Measurements from ENCODE around the gene TDRD1. TPM values are rescaled to one million over a fixed set of nuclear protein-coding genes. Genes with fewer than 3 reads are reported as not detected.

TDRD1 gene
- total RNA-seq, 1 experiment from 2014 or later = not detected

DNA sequence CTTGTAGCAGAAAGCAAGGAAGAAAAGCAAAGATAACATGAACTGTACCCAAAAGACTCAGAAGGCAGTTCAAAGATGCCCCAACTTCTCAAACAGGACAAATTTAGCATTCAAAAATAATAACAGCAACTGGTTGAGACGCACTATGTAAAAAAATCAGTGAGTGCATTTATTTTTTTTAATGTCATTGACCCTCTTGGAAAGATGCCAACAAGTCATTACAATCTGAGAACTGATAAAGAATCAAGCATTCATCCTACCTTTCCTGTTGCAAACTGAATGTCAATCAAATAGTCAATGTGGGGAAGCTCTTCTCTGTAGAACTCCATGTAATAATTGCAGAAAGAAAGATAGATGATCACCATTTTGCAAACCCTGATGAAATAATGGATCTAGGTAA lies 3.5 kb upstream of the TDRD1 start:
- DNase-seq (ENCODE audit: low read depth) = no peak

- no peak for DNase-seq (ENCODE audit: low read depth)
Observed at GRCh38 chr10:114176511-114176910, 2.6 kb upstream of the TDRD1 start.

DNA sequence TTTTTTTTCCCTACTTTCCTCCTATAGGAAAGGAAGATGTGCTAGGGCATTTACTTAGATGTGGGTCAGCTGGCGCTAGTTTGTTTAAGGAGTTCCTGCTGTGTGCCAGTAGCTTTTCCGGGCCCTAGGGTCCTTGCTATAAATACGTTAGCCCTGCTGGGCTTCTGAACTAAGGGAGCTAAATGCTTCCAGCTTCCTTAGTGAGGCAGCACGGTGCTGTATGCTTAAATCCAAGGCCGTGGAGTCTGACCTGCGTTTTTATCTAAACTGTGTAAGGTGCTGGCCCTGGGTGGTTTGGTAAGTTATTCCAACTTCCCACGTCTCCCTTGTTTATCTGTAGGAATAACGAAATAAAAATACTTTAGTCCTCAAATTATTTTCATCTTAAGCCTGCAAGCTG lies 594 bp downstream of the TDRD1 start:
- DNase-seq (ENCODE audit: low read depth) = no peak

GRCh38 chr10:114180937-114181336 lies 1.8 kb downstream of the TDRD1 start:
- DNase-seq (ENCODE audit: low read depth) = no peak

GRCh38 chr10:114181971-114182370 lies 2.8 kb downstream of the TDRD1 start:
- DNase-seq (ENCODE audit: low read depth) = no peak

DNA sequence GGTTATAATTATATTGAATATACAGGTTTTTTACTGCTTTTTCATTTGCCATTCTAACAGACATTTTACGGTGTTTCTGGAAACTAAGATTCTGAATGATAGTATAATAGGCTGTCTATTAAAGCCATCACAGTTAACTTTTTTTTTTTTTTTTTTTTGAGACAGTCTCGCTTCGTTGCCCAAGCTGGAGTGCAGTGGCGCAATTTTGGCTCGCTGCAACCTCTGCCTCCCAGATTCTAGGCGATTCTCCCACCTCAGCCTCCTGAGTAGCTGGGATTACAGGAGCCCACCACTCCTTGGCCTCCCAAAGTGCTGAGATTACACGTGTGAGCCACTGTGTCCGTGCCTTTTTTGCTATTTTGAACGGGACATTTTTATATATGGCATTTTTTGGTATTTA lies 4.4 kb downstream of the TDRD1 start:
- DNase-seq (ENCODE audit: low read depth) = no peak

DNA sequence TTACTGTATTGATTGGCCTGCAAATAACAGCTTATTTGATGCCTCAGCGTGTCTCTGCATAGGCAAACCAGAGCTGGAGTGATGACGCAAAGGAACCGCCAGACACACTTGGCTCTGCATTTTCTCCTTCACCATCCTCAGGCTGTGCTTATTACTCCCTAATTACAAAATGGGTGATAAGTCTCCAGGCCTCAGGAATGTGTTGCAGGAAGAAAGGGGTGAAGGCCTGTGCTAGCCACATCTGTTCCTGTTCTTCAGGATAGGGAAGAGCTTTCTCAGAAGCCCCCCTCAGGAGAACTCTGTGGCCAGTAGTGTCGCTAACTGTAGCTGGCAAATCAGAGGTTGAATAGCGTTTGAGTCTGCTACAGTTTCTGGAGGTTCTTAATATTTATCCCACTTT lies 5.1 kb downstream of the TDRD1 start:
- DNase-seq (ENCODE audit: low read depth) = no peak

DNA sequence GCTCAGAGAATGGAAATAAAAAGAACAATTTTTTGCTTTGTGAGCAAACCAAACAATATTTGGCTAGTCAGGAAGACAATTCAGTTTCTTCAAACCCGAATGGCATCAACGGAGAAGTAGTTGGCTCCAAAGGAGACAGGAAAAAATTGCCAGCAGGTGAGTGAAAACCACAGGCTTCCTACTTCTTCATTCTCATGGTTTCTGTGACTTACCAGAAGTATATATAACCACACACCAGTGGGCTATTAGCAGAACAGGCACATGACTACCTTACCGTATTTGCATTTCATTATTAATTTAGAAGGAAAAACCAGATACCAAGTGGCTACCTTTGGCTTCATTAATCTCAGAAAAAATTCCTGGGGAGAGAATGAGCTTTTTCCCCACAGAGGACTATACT lies 8.8 kb downstream of the TDRD1 start:
- no peak for DNase-seq (ENCODE audit: low read depth)

- DNase-seq (ENCODE audit: low read depth) = no peak
Observed at GRCh38 chr10:114188900-114189299, 9.7 kb downstream of the TDRD1 start.

GRCh38 chr10:114189700-114190099 lies 10.5 kb downstream of the TDRD1 start:
- DNase-seq (ENCODE audit: low read depth) = no peak

DNA sequence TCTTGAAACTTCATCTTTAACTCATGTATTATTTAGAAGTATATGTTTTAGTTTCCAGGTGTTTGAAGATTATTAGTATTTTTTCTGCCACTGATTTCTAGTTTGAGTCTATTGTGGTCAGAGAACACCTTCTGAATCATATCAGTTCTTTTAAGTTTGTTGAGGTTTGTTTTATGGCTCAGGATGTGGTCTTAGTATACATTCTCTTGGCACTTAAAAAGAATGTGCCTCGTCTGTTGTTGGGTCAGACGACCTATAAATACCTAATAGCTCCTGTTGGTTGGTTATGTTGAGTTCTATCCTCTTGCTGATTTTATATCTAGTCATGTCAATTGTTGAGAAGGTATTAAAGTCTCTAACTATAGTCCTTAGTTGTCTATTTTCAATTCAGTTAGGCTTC lies 15.9 kb downstream of the TDRD1 start:
- peak; percentile 46 for DNase-seq (ENCODE audit: low read depth)

DNA sequence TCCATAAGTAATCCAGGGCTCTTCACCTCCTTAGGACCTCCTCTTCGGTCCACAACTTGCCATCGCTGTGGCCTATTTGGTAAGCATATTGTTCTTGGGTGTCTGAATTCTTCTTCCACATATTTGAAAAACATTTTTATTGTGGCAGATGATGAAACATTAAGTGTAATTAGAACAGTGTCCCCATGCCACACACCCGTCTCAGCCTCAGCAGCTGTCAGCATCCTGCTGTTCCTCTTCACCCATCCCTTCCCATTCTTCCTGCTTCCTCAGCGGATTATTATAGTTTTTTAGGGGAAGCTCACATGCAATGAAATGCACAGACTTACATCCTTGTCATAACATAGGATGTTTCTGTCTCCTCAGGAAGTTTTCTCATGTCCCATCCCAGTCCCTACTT lies 20.1 kb downstream of the TDRD1 start:
- no peak for DNase-seq (ENCODE audit: low read depth)

DNA sequence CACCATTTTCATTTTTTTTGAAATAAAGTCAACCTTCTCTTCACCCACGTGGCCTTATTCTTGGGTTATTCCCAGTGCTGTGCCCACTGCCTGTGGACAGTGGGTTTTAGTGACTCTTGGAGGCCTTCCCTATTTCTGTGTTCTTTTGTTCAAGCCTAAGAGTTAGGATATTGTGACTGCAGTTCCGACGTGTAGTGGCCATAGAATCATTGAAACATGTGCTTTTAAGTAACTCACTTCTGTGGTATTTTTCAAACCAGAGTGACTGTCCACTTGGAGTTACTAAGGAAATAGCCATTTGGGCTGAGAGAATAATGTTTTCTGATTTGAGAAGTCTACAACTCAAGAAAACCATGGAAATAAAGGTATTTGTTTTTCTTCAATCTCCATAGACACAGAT lies 23.7 kb downstream of the TDRD1 start:
- DNase-seq (ENCODE audit: low read depth) = no peak

- DNase-seq (ENCODE audit: low read depth) = no peak
Observed at GRCh38 chr10:114206902-114207301, 27.7 kb downstream of the TDRD1 start.

GRCh38 chr10:114207349-114207748 lies 28.2 kb downstream of the TDRD1 start:
- no peak for DNase-seq (ENCODE audit: low read depth)

- DNase-seq (ENCODE audit: low read depth) = peak; percentile 13
Observed at GRCh38 chr10:114208351-114208750, 29.2 kb downstream of the TDRD1 start.

DNA sequence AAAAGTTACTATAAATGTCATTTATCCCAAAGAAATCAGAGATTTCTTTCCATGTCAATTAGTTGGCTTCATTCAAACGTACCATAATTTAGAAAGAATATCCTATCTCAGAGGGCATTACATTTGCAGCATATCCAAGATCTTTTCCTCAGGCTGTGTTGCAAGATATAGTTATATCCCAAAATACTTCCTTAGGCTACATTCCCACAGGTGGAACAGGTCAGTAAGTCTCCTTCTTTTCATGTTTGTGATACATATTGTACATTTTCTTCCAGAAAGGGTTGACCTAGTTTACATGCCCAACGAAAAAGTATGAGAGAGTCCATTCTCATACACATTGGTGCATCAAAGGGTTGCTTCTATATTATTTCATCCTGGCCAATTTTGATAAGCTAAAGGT lies 33.0 kb downstream of the TDRD1 start:
- DNase-seq (ENCODE audit: low read depth) = no peak

DNA sequence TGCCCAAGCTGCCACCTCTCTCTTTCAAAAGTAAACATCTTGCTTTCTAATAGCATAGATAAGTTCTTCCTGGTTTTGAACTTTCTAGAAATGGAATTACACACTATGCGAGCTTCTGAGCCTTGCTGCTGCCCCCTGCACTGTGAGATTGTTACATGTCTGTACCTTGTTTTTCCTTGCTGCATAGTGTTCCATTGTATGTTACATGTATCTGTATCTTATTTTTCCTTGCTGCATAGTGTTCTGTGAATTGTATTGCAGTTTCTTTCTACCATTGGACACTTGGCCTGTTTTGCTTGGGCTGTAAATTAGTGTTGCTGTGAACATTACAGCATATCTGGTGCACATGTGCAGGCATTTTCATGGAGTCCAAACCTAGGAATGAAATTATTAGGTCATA lies 35.9 kb downstream of the TDRD1 start:
- no peak for DNase-seq (ENCODE audit: low read depth)

DNA sequence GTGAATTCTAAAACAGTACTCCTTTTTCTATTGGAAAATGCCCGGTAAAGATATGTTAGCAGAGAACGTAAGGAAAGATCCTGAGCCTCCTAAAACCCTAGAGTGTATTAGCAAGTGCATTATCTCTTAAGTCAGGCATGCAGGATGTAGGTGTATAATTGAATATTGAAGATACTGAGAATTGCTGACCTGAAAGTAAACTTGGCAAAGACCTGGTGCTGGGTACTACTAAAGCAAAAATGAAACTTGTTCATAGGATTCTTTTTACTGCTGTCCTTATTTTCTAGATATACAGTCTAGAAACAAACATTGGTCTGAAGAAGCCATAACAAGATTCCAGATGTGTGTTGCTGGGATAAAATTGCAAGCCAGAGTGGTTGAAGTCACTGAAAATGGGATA lies 41.1 kb downstream of the TDRD1 start:
- DNase-seq (ENCODE audit: low read depth) = no peak

DNA sequence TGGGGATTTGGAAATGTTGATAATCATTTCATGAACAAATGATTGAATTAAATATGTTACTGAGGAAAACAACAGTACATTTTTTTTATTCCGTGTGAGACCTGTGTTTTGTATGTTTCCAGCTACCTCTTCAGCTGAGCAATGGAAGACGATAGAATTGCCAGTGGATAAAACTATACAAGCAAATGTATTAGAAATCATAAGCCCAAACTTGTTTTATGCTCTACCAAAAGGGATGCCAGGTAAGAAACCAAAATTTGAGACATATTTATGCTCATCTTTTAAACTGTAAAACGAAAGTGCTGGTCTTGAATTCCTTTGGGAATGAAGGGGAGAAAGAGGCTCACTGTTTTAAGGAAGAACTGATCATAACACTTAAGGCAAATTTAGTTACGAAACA lies 42.1 kb downstream of the TDRD1 start:
- DNase-seq (ENCODE audit: low read depth) = no peak

GRCh38 chr10:114223066-114223465 lies 43.9 kb downstream of the TDRD1 start:
- no peak for DNase-seq (ENCODE audit: low read depth)

DNA sequence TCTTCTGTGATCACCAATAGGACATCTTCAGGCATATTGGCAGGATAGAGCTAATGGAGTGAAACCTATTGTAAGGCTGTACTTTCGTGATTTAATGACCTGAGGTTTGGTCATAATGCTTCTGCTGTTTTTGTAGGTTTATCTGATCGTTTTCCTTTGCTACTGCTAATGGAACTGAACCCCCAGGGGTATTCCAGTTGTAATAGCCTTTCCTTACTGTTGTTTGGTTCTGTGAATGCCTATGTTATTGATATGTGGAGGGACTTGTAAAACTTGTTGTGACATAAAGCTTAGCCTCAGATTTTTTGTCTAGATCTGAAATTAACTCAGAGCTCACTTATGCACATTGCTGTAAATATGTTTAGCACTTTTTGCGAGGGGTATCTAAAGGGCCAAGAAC lies 49.0 kb downstream of the TDRD1 start:
- DNase-seq (ENCODE audit: low read depth) = no peak

- DNase-seq (ENCODE audit: low read depth) = no peak
Observed at GRCh38 chr10:114232561-114233176, 53.5 kb downstream of the TDRD1 start.

GRCh38 chr10:114233482-114233881 lies 54.3 kb downstream of the TDRD1 start:
- no peak for DNase-seq (ENCODE audit: low read depth)

DNA sequence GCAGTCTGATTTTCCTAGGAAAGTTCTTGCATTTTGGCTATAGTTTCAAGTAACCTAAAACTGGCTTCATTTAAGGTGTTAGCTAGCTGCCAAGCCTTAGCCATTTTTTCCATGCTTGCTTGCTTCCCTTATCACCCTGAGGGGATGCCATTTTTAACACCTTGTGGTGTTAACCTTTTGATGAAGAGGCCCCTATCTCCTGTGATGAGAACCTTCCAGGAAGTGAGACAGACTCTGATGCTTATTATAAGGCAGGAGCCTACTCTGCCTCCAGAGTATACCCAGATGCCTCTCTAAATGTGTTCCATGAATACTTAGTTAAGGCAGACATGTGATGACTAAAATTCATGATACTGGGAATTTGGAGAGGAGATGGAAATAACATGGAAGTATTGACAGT lies 55.0 kb downstream of the TDRD1 start:
- DNase-seq (ENCODE audit: low read depth) = no peak

All from M059J (cell line).